G401 (cell line): ENCODE measurements around the gene NELL2. TPM values are rescaled to one million over a fixed set of nuclear protein-coding genes. Genes with fewer than 3 reads are reported as not detected.

Experiments used
- total RNA-seq: library from RNA; depleted of rRNA; stranded (reverse); fragments of >200 nt; shearing (Covaris generic); gene quantifications from 2 replicates; pipeline ENCODE4 v1.2.3, GENCODE V29; 2014; rRNA removed

NELL2 gene
- total RNA-seq, 1 experiment from 2014 or later, result not detected

Other genes with a start within 250 kb of the NELL2 start
- gene DBX2, start 174.8 kb upstream of the NELL2 start, total RNA-seq, result not detected in 2 replicates